Hepatocyte (in vitro differentiated cells): ENCODE data around the gene TCF23. TPM values are rescaled to one million over a fixed set of nuclear protein-coding genes. Genes with fewer than 3 reads are reported as not detected.

Experiments used
- DNase-seq: peaks from one replicate; pipeline ENCODE4 v3.0.0-alpha.2; 2016; ENCODE audit warnings: low spot score
- H2AFZ ChIP-seq: fragments of 200-600 bp; sonication (generic); 2 replicates; pipeline ENCODE4 v1.6.0; 2016; ENCODE audit warnings: antibody characterized with exemption, mild to moderate bottlenecking
- H3K27ac ChIP-seq: fragments of 200-600 bp; sonication (generic); 2 replicates; pipeline ENCODE4 v1.5.1; 2016; ENCODE audit warnings: mild to moderate bottlenecking
- H3K27me3 ChIP-seq: fragments of 200-600 bp; sonication (generic); 2 replicates; pipeline ENCODE4 v1.6.1; 2016
- H3K36me3 ChIP-seq: fragments of 200-600 bp; sonication (generic); replicated peaks from 2 replicates; pipeline ENCODE4 v1.5.1; 2016; ENCODE audit warnings: low read depth; ENCODE audit not compliant: insufficient read depth
- H3K4me1 ChIP-seq: fragments of 200-600 bp; sonication (generic); 2 replicates; pipeline ENCODE4 v1.5.1; 2016; ENCODE audit warnings: mild to moderate bottlenecking, moderate library complexity; ENCODE audit not compliant: insufficient read depth
- H3K4me2 ChIP-seq: fragments of 200-600 bp; sonication (generic); 2 replicates; pipeline ENCODE4 v1.6.0; 2016
- H3K4me3 ChIP-seq: fragments of 200-600 bp; sonication (generic); 2 replicates; pipeline ENCODE4 v1.5.1; 2016; ENCODE audit warnings: mild to moderate bottlenecking
- H3K79me2 ChIP-seq: fragments of 200-600 bp; sonication (generic); 2 replicates; pipeline ENCODE4 v1.6.0; 2017; ENCODE audit warnings: mild to moderate bottlenecking
- H3K9me2 ChIP-seq: fragments of 200-600 bp; sonication (generic); replicated peaks from 2 replicates; pipeline ENCODE4 v1.6.0; 2017; ENCODE audit warnings: mild to moderate bottlenecking; ENCODE audit not compliant: insufficient read depth
- H3K9me3 ChIP-seq: fragments of 200-600 bp; sonication (generic); 2 replicates; pipeline ENCODE4 v1.5.1; 2016; ENCODE audit warnings: low read depth, mild to moderate bottlenecking
- H4K20me1 ChIP-seq: fragments of 200-600 bp; sonication (generic); 2 replicates; pipeline ENCODE4 v1.6.0; 2016; ENCODE audit warnings: mild to moderate bottlenecking; ENCODE audit not compliant: insufficient read depth, poor library complexity, severe bottlenecking
- CTCF ChIP-seq: fragments of 200-600 bp; sonication (generic); IDR thresholded peaks from 2 replicates; pipeline ENCODE4 v1.5.1; 2016; ENCODE audit warnings: antibody characterized with exemption, mild to moderate bottlenecking; ENCODE audit not compliant: poor library complexity
- EZH2 ChIP-seq: fragments of 200-600 bp; sonication (generic); IDR thresholded peaks from 2 replicates; pipeline ENCODE4 v1.6.1; 2016; ENCODE audit warnings: antibody characterized with exemption, mild to moderate bottlenecking, borderline replicate concordance
- EZH2phosphoT487 ChIP-seq: fragments of 200-600 bp; sonication (generic); IDR thresholded peaks from one replicate; pipeline ENCODE4 v1.6.1; 2018; ENCODE audit warnings: antibody characterized with exemption, mild to moderate bottlenecking, low read depth, moderate library complexity; ENCODE audit not compliant: unreplicated experiment, severe bottlenecking
- WGBS: methylation state at CpG from one replicate; pipeline ENCODE4 v1.1.6; 2016; ENCODE audit warnings: low lambda C conversion rate; ENCODE audit errors: missing lambda C conversion rate; 5-methylcytosine and 5-hydroxymethylcytosine counted together
- polyA plus RNA-seq: library from polyadenylated mRNA; unstranded; fragments of >200 nt; fragmentation: Nextera tagmentation; extraction: Ambion mirVana; gene quantifications from 2 replicates; pipeline ENCODE4 v1.2.1, GENCODE V29; 2016
- total RNA-seq: library from RNA; depleted of rRNA; stranded (reverse); fragments of >200 nt; gene quantifications from 2 replicates; pipeline ENCODE4 v1.2.3, GENCODE V29; 2014

The TCF23 gene
- total and polyA plus RNA-seq, 2 experiments from 2014 or later = not detected

- Histone ChIP-seq H4K20me1 (no peaks in the 10 kb centered on the region), H3K27me3 (no peaks in the 10 kb centered on the region), H2AFZ (no peak overlapping the region), H3K9me3 (no peaks in the 10 kb centered on the region), H3K36me3 (no peaks in the 10 kb centered on the region), H3K4me3 (no peak overlapping the region), H3K79me2 (no peaks in the 10 kb centered on the region), H3K9me2 (no peaks in the 10 kb centered on the region), H3K4me1 (no peaks in the 10 kb centered on the region), H3K4me2 (no peak overlapping the region), H3K27ac (no peak overlapping the region)
- DNase-seq = no peak
- WGBS = 92% methylated on average over 29 of the region's 29 CpGs
- TF ChIP-seq EZH2phosphoT487 = no peak
- TF ChIP-seq EZH2 = no peak
Observed at GRCh38 chr2:27149570-27150405, 984 bp downstream of the TCF23 start.

GRCh38 chr2:27150639-27151230 is 1.9 kb downstream of the TCF23 start:
- Histone ChIP-seq H3K27me3 (no peaks in the 10 kb centered on the region), H2AFZ (no peak overlapping the region), H3K9me3 (no peaks in the 10 kb centered on the region), H3K4me2 (no peak overlapping the region), H3K36me3 (no peaks in the 10 kb centered on the region), H3K9me2 (no peaks in the 10 kb centered on the region), H3K27ac (no peak overlapping the region), H3K4me3 (no peak overlapping the region), H3K4me1 (no peaks in the 10 kb centered on the region), H3K79me2 (no peaks in the 10 kb centered on the region), H4K20me1 (no peaks in the 10 kb centered on the region)
- TF ChIP-seq EZH2 (no peak), EZH2phosphoT487 (no peak), CTCF (no peak)
- DNase-seq = no peak
- 90% methylated on average over 8 of the region's 8 CpGs for WGBS

- no peaks in the 10 kb centered on the region for H3K79me2 ChIP-seq
- no peaks in the 10 kb centered on the region for H3K27me3 ChIP-seq
- no peak overlapping the region for H3K4me2 ChIP-seq
- H3K9me3 ChIP-seq = no peaks in the 10 kb centered on the region
- H3K4me3 ChIP-seq = no peak overlapping the region
- H4K20me1 ChIP-seq = no peaks in the 10 kb centered on the region
- no peak overlapping the region for H3K27ac ChIP-seq
- no peak overlapping the region for H2AFZ ChIP-seq
- H3K4me1 ChIP-seq = no peaks in the 10 kb centered on the region
- TF ChIP-seq CTCF (no peak), EZH2phosphoT487 (no peak), EZH2 (no peak)
- no peaks in the 10 kb centered on the region for H3K9me2 ChIP-seq
- WGBS = 87% methylated on average over 8 of the region's 8 CpGs
- DNase-seq = no peak
- H3K36me3 ChIP-seq = no peaks in the 10 kb centered on the region
Observed at GRCh38 chr2:27152102-27152795, 3.4 kb downstream of the TCF23 start.
